ENCODE data around the gene HIVEP3. TPM values are rescaled to one million over a fixed set of nuclear protein-coding genes. Genes with fewer than 3 reads are reported as not detected.

Gene HIVEP3
- total RNA-seq, 2 donors from 2014 or later, result 17.9 to 32.0 TPM

GRCh38 chr1:41661428-41662060, 257.2 kb downstream of the HIVEP3 start:
- H3K36me3 Mint-ChIP-seq, result no peaks in the 10 kb centered on the region
- H3K4me3 Mint-ChIP-seq, result peak overlapping the region; percentile 93
- H3K9me3 Mint-ChIP-seq, result no peaks in the 10 kb centered on the region
- DNase-seq (ENCODE audit: low spot score) (no peak), ATAC-seq (peak; percentile 1 to 24)
- H3K27ac Mint-ChIP-seq, result peak overlapping the region; percentile 51 to 69
- peaks cover 40 to 41% of the 10 kb centered on the region in 2 donors for H3K4me1 Mint-ChIP-seq (ENCODE audit: low read depth in 2 of 2)
- H3K27me3 Mint-ChIP-seq, result peaks cover 0 to 4% of the 10 kb centered on the region in 2 donors

- no peak for ATAC-seq
- no peaks in the 10 kb centered on the region for H3K9me3 Mint-ChIP-seq
- DNase-seq (ENCODE audit: low spot score), result no peak
- H3K27ac Mint-ChIP-seq, result peak overlapping the region; percentile 51 to 69
- H3K4me3 Mint-ChIP-seq, result peak overlapping the region; percentile 93
- peaks cover 0 to 4% of the 10 kb centered on the region in 2 donors for H3K27me3 Mint-ChIP-seq
- H3K36me3 Mint-ChIP-seq, result no peaks in the 10 kb centered on the region
- H3K4me1 Mint-ChIP-seq (ENCODE audit: low read depth in 2 of 2), result peaks cover 41 to 42% of the 10 kb centered on the region in 2 donors
Observed at GRCh38 chr1:41660570-41661427, 257.9 kb downstream of the HIVEP3 start.

- peaks cover 45% of the 10 kb centered on the region in 2 donors for H3K4me1 Mint-ChIP-seq (ENCODE audit: low read depth in 2 of 2)
- no peaks in the 10 kb centered on the region for H3K9me3 Mint-ChIP-seq
- no peaks in the 10 kb centered on the region for H3K36me3 Mint-ChIP-seq
- H3K27ac Mint-ChIP-seq, result no peak overlapping the region
- H3K4me3 Mint-ChIP-seq, result peak overlapping the region; percentile 20
- DNase-seq (ENCODE audit: low spot score), result no peak
- ATAC-seq, result no peak
- H3K27me3 Mint-ChIP-seq, result peaks cover 0 to 4% of the 10 kb centered on the region in 2 donors
Observed at GRCh38 chr1:41659903-41660302, 258.8 kb downstream of the HIVEP3 start.

- DNase-seq (ENCODE audit: low spot score) (no peak), ATAC-seq (no peak)
- Mint-ChIP-seq H3K36me3 (no peaks in the 10 kb centered on the region), H3K4me3 (no peak overlapping the region), H3K27me3 (peaks cover 0 to 4% of the 10 kb centered on the region in 2 donors), H3K9me3 (no peaks in the 10 kb centered on the region), H3K4me1 (ENCODE audit: low read depth in 2 of 2) (peaks cover 42 to 43% of the 10 kb centered on the region in 2 donors), H3K27ac (peak overlapping the region in 1 of 2 donors; percentile 12)
Observed at GRCh38 chr1:41659159-41659495, 259.6 kb downstream of the HIVEP3 start.

- DNase-seq (ENCODE audit: low spot score) (no peak), ATAC-seq (no peak)
- Mint-ChIP-seq H3K9me3 (no peaks in the 10 kb centered on the region), H3K27ac (no peak overlapping the region), H3K27me3 (peaks cover 0 to 4% of the 10 kb centered on the region in 2 donors), H3K4me3 (no peak overlapping the region), H3K36me3 (no peaks in the 10 kb centered on the region), H3K4me1 (ENCODE audit: low read depth in 2 of 2) (peaks cover 38 to 39% of the 10 kb centered on the region in 2 donors)
Observed at GRCh38 chr1:41658431-41659158, 260.1 kb downstream of the HIVEP3 start.

- Mint-ChIP-seq H3K27ac (no peak overlapping the region), H3K36me3 (no peaks in the 10 kb centered on the region), H3K4me3 (no peak overlapping the region), H3K9me3 (no peaks in the 10 kb centered on the region), H3K27me3 (peaks cover 0 to 4% of the 10 kb centered on the region in 2 donors), H3K4me1 (ENCODE audit: low read depth in 2 of 2) (peaks cover 39 to 40% of the 10 kb centered on the region in 2 donors)
- ATAC-seq, result no peak
- DNase-seq (ENCODE audit: low spot score), result no peak
Observed at GRCh38 chr1:41657679-41658295, 260.9 kb downstream of the HIVEP3 start.

GRCh38 chr1:41656825-41657500, 261.8 kb downstream of the HIVEP3 start:
- Mint-ChIP-seq H3K4me1 (ENCODE audit: low read depth in 2 of 2) (peaks cover 43 to 45% of the 10 kb centered on the region in 2 donors), H3K27me3 (peaks cover 0 to 4% of the 10 kb centered on the region in 2 donors), H3K4me3 (no peak overlapping the region), H3K27ac (no peak overlapping the region), H3K36me3 (no peaks in the 10 kb centered on the region), H3K9me3 (no peaks in the 10 kb centered on the region)
- ATAC-seq, result no peak
- DNase-seq (ENCODE audit: low spot score), result no peak

- H3K27ac Mint-ChIP-seq, result peak overlapping the region in 1 of 2 donors; percentile 62
- no peak overlapping the region for H3K4me3 Mint-ChIP-seq
Observed at GRCh38 chr1:41656068-41656467, 262.7 kb downstream of the HIVEP3 start.

GRCh38 chr1:41655632-41656031, 263.1 kb downstream of the HIVEP3 start:
- no peak overlapping the region for H3K4me3 Mint-ChIP-seq
- H3K27me3 Mint-ChIP-seq, result peaks cover 0 to 4% of the 10 kb centered on the region in 2 donors
- H3K9me3 Mint-ChIP-seq, result no peaks in the 10 kb centered on the region
- no peaks in the 10 kb centered on the region for H3K36me3 Mint-ChIP-seq
- H3K27ac Mint-ChIP-seq, result peak overlapping the region in 1 of 2 donors; percentile 62
- H3K4me1 Mint-ChIP-seq (ENCODE audit: low read depth in 2 of 2), result peaks cover 38 to 43% of the 10 kb centered on the region in 2 donors
- no peak for DNase-seq (ENCODE audit: low spot score)
- ATAC-seq, result no peak

More at GRCh38 chr1:41656068-41656467, 262.7 kb downstream of the HIVEP3 start:
- no peaks in the 10 kb centered on the region for H3K9me3 Mint-ChIP-seq
- ATAC-seq, result no peak
- no peak for DNase-seq (ENCODE audit: low spot score)
- H3K4me1 Mint-ChIP-seq (ENCODE audit: low read depth in 2 of 2), result peaks cover 39 to 42% of the 10 kb centered on the region in 2 donors
- peaks cover 0 to 4% of the 10 kb centered on the region in 2 donors for H3K27me3 Mint-ChIP-seq
- H3K36me3 Mint-ChIP-seq, result no peaks in the 10 kb centered on the region

GRCh38 chr1:41653574-41653973, 265.1 kb downstream of the HIVEP3 start:
- H3K4me1 Mint-ChIP-seq (ENCODE audit: low read depth in 2 of 2), result peaks cover 35 to 40% of the 10 kb centered on the region in 2 donors
- DNase-seq (ENCODE audit: low spot score), result no peak

GRCh38 chr1:41652384-41653265, 266.1 kb downstream of the HIVEP3 start:
- H3K27ac Mint-ChIP-seq, result peak overlapping the region in 1 of 2 donors; percentile 44
- H3K4me3 Mint-ChIP-seq, result no peak overlapping the region
- no peaks in the 10 kb centered on the region for H3K27me3 Mint-ChIP-seq
- H3K36me3 Mint-ChIP-seq, result no peaks in the 10 kb centered on the region
- H3K9me3 Mint-ChIP-seq, result no peaks in the 10 kb centered on the region
- ATAC-seq (no peak), DNase-seq (ENCODE audit: low spot score) (no peak)
- H3K4me1 Mint-ChIP-seq (ENCODE audit: low read depth in 2 of 2), result peaks cover 34 to 39% of the 10 kb centered on the region in 2 donors

More at GRCh38 chr1:41653574-41653973, 265.1 kb downstream of the HIVEP3 start:
- Mint-ChIP-seq H3K27ac (no peak overlapping the region), H3K4me3 (no peak overlapping the region), H3K36me3 (no peaks in the 10 kb centered on the region), H3K9me3 (no peaks in the 10 kb centered on the region), H3K27me3 (no peaks in the 10 kb centered on the region)
- no peak for ATAC-seq
